ENCODE results near the gene CEP89.

- no peak for TF ChIP-seq CTCF (IDR thresholded peaks at IDR 0.05)
- TF ChIP-seq POLR2A (IDR thresholded peaks at IDR 0.05) = no peak
Measured at GRCh38 chr19:32877977-32878745, 93.6 kb downstream of the CEP89 start.
